Non-pigmented ciliary epithelial cell (primary cell): ENCODE results near the gene ACAD9.
"Not testable (repeated sequence)": the region's sequence is repeated elsewhere in the genome, so short reads cannot be mapped to it uniquely, and the experiment has no call there.

ENCODE experiments used
- DNase-seq: peaks from one replicate; pipeline ENCODE4 v3.0.0-alpha.2; 2010; ENCODE audit warnings: low read depth

The ACAD9 gene

DNA sequence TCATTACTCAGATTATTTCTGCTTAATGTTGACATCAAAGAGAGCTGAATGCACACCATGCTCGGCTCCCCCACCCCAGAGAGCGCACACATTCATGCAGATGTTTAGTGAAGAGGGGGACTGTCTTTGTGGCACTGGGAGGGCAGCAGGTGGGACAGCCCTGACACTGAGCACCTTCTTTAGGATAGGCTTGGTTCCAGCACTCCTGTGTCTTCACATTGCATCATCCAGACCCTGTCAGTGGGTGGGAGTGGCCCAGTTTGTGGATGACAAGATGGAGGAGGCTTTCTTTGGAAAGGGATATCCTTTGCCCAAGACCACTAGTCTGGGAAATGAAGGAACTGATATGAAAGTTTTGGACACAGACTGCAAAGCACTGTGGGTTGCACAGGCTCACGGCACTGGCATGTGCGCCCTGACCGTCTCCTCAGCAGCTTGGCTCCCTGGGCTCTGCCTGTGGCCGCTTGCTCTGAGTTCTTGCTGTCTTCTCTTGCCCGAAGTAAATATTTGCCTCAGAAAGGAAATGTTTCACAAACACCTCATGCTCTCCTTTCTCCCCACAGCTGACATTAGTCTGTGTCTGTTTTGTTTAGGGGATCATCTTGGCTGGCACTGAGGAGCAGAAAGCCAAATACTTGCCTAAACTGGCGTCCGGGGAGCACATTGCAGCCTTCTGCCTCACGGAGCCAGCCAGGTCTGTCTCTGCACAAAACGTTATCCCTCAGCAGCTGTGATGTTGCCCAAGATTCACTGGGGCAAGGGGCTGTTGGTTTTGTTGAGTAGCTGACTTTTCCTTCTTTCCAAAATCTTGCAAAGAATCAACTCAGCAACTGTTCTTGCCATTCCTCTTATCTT lies 16.6 kb downstream of the ACAD9 start:
- DNase-seq = no peak

DNA sequence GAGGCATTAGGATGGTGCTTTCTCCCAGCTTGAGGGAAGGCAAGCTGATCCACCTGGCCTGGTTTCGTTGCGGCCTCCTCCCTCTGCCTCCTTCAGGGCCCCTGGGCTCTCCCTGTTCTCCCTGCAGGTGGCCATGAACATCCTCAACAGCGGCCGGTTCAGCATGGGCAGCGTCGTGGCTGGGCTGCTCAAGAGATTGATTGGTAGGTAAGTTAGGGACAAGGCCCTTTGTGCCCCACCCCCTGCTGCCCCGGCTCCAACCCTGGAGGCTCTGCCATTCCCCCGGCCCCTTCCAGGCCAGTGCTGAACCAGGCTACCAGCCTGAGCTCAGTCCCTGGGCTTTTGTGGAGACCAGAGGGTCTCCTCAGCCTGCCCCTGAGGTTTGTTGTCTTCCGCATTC lies 23.0 kb downstream of the ACAD9 start:
- no peak for DNase-seq

DNA sequence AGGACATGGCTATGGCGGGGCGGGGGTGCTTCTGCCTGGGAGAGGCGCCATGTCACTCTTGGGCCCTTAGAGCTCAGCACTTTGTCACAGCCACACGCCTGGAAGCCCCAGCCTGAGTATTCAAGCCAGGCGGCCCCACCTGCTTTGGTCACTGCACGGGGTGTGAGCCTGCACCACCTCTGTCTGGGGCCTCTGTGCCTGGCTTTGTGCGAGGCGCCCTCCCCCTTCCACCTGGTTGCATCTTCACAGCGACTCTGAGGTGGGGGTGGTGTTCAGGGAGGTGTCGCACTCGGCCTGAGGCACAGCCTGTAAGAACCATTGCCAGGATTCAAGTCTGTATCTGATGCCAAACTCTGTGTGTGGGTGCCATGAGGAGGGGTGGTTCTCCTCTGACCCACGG lies 24.1 kb downstream of the ACAD9 start:
- DNase-seq = no peak

DNA sequence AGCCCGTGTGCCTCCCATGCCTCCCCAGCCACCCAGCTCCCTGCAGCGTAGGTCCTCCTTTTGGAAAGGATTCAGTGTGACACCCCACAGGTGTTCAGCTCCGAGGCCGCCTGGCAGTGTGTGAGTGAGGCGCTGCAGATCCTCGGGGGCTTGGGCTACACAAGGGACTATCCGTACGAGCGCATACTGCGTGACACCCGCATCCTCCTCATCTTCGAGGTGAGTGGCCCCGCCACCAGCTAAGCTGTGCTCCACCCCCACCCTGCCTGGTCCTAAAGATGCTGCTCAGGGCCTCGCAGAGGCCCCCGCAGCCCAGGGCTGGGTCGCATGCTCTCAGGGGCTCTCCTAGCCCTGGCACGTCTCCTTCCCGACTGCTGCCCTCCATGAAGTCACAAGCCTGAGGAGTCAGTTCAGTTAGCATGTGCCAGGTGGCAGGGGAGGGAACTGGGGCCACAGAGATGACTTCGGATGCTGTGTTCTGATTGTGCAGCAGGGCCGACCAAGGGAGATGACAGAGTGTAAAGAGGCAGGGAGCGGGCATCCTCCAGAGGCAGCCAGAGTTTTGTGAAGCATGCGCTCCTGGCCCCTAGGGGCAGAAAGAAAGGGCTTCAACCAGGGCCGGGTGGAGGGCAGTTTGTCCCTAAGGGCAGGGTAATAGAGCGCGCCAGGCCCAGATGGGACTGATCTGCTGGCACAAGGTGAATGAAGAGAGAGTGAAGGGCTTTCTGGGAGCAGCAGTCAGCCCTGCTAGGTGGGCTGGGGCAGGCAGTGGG lies 26.8 kb downstream of the ACAD9 start:
- DNase-seq = no peak

DNA sequence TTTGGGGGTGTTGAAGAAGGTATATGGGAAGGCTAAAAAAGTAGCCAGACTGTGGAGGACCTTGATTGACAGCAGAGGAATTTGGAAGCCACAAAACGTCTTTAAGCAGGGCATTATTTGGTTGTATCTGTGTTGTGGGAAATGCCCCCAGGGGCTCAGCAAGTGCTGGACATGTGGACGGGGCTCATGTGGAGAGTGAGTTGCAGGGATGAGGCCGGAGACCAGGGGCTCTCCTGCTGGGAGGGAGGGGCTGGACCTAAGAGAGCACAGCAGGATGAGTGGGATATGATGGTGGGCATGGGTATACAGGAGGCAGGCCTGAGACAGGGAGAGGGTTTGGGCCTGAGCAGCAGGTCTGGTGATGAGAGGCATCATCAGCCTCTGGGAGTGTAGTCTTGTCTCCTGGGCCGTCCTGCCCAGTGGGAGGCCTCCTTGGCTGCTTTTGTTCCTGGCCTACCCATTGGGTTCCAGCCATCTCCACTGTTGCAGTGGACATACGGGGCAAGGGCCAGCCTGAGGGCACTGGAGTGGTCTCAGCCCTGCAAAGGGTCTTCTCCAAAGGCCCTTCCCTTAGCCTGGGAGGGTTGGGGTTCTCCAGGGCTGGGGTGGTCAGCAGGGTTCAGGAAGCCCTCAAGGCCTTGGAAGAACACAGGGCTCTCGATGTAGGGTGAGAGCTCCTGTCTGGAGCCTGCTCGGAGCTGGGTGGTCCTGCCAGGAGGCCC lies 27.5 kb downstream of the ACAD9 start:
- no peak for DNase-seq

DNA sequence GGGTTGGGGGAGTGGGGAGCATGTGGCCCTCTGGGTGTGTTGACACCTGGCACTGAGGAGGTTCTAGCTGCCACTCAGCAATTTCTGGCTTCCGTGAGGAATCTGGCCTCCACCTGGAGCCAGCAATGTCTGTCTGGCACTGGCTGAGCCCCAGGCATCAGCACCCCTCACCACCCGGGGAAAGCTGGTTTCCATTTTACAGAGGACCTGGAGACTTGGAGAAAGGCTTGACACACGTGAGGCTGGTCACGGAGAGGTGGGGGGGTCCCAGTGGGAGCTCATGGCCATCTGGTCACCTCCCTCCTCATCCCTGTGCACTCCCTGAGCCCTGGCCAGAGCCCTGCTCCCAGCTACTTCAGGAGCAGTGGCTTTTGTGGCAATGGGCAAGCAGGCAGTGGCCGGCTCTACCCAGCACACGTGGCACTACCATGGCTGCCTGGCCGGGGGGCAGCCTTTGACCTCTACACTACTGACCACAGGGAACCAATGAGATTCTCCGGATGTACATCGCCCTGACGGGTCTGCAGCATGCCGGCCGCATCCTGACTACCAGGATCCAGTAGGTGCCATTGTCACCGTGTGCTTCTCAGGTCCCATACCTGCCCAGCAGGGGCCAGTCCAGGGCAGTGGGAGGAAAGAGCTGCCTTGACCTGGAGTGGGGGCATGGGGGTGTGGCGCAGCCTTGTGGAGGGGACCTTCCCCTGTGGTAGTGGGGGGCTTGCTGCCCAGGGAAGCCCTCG lies 28.5 kb downstream of the ACAD9 start:
- DNase-seq = no peak

DNA sequence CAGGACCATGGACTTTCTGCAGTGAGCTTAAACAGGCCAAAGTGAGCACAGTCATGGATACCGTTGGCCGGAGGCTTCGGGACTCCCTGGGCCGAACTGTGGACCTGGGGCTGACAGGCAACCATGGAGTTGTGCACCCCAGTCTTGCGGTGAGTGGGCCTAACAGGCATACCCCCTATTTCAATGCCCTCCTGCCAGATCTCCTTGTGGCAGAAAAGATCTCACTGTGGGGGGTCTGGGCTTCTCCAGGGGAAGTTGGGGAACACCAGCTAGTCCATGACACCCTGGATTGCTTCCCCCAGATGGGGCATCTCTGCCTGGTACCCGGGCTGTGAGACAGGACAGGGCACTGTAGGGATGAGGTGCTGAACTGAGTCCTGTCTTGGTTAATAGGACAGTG lies 29.5 kb downstream of the ACAD9 start:
- DNase-seq = no peak

DNA sequence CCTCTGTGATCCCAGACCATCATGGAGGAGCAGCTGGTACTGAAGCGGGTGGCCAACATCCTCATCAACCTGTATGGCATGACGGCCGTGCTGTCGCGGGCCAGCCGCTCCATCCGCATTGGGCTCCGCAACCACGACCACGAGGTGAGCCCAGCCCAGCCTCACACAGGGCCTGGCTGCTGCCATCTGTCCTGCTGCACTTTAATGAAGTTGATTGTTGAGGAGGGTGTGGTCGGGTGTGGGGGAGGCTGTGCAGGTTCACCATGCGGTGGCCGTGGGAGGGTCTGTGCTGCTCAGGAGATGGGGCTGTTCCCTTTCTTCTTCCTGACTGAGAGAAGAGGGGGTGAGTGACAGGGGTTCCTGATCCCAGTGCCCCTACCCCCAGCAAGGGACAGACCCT lies 30.6 kb downstream of the ACAD9 start:
- DNase-seq = no peak

DNA sequence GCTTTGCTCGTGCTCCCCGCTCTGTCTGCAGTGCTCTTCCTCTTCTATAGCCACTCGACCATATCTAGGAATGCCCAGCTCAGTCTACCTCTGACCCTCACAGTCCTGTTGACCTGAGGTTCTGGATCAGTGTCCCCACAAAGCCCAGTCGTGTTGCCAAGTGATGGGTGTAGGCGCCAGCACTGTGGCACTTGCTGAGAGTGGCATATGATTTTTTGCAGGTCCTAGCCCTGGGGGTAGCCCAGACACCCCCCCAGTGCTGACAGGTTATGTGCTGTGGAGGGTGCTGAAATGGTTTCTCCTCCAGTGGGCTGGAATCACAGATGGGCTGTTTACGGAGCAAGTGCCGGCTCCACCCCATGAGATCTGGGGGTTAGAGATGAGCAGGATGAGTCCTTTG lies 32.5 kb downstream of the ACAD9 start:
- DNase-seq = no peak

DNA sequence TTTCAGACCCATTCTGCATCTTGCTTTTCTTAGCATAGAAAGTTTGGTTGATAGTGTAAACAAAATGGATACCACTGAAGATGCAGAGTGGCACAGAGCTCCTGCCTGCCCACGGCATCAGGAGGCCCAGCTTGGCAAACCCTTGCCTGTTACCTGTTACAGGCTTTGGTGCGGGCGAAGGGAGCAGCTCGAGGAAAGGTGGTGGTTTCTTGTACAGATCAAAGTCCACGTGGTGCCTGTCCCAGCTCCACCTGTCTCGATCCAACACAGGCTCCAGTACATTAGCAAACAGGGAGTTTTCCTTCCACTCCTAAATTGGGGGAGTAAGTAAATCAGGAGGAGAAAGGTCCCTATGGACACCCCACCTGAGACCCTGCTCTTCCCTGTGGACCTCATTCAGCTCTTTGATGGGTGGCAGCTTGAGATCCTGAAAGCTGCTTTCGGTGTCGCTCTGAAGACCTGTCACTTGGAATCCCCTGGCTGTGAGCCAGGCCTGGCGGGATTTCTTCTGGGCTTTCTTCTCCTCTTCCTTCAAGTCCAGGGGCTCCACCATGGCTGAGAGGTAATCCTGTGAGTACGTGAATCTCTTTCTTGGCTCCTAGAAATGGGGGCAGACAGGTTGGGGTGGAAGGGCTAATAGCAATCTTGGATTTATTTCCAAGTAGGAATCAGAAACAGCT lies 35.7 kb downstream of the ACAD9 start:
- DNase-seq = no peak

DNA sequence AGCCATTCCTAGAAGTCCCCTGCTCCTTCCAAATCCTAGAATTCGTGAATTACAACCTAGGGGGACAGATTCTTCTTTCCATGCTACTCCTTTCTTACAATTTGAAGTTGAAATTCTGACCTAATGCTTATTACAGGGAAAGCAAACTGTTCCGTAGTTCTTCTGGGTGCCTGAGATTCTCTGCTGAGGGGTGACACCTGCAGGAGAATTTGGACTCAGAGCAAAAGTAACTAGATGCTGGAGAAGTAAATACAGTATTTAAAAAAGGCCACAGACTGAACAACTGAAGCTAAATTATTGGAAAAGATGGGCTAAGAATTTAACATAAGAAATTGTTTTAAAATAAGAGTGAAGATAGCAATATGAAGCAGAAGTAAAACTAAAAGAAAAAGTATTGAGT lies 37.9 kb downstream of the ACAD9 start:
- DNase-seq = no peak

DNA sequence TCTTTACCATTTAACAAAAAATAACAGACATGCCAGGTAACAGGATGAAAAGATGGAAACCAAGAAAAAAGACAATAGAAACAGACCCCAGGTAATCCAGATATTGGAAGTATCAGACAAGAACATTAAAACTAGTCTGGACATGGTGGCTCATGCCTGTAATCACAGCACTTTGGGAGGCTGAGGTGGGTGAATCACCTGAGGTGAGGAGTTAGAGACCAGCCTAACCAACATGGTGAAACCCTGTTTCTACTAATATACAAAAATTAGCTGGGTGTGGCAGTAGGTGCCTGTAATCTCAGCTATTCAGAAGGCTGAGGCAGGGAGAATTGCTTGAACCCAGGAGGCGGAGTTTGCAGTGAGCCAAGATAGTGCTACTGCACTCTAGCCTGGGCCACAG lies 40.6 kb downstream of the ACAD9 start:
- DNase-seq = no peak

DNA sequence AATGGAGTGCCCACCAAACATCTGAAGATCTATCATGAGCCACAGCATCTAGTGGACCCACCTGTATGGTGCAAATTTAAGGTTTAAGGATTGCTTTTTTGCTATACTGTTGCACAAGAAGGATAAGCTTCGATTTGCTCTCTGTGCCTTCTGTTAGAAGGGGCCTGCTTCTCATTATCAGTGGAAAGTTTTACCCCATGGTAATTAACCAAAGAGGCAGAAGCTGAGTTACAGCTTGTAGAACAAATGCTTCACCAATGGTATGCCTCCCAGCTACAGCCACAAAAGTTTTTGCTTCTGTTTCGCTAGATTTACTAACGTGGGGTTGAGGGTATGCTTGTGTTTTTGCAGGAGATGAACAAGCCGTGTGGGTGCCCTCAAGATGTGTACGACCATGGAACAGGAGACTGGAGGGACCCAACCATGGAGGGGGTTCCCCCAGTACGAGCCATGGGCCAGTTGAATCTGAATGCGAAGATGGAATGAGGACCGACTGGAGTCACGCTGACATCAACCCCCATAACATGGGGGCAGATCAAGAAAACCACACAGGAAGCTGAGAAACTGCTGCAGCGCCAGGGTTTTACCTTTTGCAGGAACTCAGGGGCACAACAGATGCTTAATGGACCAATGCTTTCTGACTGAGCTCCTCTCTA lies 43.5 kb downstream of the ACAD9 start:
- DNase-seq = no peak

DNA sequence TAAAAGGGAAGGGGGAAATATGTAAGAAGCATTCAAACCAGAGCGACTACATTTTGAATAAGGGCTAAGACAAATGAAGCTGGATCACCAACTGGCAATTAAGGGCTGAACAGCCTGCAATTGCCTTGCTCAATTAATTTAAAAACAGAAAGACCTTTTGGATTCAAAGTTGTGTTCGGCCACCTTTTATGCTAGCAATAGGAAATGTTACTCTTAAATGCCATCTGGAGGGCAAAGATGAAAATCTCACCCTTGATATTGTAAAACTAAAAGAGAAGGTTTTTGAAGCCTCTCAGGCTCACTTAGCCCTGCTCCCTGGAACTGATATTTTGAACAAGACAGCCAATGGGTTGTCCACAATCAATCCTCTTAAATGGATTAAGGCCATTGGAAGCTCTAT lies 44.2 kb downstream of the ACAD9 start:
- no peak for DNase-seq

DNA sequence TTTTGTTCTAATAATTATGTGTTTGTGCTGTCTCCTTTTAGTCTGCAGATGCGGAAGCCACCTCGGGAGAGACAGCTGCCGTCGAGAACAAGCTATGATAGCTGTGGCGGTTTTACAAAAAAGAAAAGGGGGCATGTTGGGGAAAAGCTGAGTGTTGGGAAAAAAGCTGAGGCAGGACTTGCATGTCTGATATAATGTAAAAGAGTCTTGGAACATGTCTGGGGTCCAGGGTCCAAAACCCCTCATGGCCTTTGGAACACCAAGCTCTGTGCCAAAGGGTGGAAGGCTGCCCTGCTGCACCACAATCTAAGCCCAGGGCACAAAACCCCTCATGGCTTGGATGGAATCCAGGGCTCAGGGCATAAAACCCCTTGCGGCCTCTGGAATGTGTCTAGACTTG lies 44.6 kb downstream of the ACAD9 start:
- not testable (repeated sequence) for DNase-seq

DNA sequence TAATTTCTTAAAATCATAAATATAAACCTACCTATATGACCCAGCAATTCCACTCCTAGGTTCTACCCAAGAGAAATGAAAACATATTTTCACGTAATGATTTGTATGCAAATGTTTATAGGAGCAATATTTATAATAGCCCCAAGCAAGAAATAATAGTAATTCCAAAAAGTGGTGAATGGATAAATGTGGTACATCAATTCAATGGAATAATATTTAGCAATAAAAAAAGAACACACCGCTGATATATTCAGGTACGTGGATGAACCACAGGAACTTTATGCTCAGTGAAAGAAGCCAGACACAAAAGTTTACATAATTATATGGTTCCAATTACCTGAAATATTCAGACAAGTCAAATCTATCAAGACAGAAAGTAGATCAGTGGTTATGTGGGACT lies 49.9 kb downstream of the ACAD9 start:
- DNase-seq = no peak

DNA sequence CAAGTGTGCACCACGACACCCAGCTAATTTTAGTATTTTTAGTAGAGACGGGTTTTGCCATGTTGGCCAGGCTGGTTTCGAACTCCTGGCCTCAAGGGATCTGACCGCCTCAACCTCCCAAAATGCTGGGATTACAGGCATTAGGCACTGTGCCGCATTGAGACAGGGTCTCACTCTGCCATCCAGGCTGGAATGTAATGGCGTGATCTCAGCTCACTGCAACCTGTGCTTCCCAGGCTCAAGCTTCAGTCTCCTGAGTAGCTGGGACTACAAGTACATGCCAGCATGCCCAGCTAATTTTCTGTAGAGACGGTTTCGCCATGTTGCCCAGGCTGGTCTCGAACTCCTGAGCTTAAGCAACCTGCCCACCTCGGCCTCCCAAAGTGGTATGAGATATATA lies 51.6 kb downstream of the ACAD9 start:
- no peak for DNase-seq

DNA sequence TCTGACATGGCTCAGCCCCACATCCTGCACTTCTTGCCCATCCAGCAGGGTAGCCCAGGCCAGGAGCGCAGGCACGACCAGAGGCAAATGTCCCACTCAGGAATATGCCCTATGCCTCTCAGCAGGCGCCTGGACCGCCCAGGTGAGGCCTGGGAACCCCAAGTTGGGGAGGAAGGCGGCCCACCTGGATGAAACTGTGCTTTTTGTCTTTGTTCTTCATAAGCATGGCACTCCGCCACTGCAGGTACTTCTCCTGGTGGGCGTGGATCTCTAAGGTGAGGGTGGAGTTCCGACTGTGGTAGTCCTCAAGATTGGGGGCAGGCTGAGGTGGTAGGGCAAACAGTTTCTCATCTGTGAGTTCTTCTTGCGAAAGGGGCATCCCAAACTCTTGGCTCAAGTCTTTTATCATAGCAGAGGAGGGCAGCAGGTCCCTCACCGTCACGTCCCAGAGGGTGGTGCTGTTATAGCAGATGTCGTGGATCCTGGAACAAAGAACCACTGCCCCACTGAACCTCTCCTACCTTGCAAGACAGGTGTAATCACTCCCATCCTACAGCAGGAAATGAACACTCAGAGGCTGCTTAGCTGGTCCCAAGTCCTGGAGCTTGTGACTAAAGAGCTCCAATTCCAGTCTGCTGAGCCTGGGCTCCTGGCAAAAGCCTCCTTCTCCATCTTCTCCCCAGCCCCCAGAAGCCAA lies 53.2 kb downstream of the ACAD9 start:
- DNase-seq = no peak

DNA sequence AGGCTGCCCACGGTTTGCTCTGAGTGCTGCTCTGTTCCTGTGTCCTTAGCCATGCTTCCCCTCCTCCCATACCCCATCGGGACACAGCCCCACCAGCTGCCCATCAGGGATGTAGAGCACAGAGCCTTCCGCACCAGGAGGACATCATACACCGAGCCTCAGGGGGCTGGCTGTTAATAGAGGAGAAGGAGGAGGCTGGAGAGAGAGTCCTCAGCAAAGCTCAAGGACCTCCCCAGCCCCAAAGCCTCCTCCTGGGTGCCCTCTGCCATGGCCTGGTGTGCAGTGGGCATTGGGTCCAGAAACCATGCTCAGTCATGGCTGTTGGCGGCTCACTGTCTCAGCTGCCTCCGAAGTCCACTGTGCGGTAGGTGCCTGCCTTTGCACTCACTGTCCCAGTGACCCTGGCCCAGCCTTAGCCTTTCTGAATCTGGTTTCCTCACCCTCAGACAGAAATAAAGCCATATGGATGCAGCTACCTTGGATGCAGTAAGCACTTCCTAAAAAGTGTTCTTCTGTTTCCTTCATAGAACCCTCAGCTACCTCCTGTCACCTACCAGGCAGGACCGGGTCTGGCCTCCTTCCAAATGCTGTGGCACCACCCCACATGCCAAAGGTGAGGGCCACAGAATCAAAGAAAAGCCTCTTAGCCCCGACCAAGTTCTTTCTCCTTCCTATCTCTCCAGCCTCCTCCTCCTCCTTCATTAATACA lies 53.9 kb downstream of the ACAD9 start:
- no peak for DNase-seq

DNA sequence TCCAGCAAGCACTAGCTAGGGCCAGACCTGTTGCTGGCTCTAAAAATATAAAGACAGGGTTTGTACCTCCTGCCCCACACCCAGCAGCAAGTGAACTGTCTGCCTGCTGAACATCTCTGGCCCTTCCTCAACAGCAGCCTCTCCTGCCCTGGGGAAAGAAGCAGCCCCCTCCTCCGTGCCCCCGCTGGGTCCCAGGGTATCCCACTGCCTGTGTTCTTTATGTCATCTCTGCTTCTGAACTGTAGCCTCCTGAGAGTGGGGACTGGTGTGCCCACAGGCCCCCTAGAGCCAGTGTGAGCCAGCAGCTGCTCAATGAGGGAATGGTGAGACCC lies 54.5 kb downstream of the ACAD9 start:
- no peak for DNase-seq
